ENCODE measurements around the gene C1orf232. TPM values are rescaled to one million over a fixed set of nuclear protein-coding genes. Genes with fewer than 3 reads are reported as not detected.

C1orf232 gene
- total RNA-seq, 2 experiments from 2014 or later, result not detected

GRCh38 chr1:26163684-26164035 lies 5.1 kb downstream of the C1orf232 start:
- no peak for DNase-seq
- CTCF ChIA-PET, result interaction anchor here (0.9 kb wide), 1 partner anchor 70 kb away, joined by 4 read pairs; the partner anchor contains the start of gene CEP85
- Mint-ChIP-seq H3K27ac (no peak overlapping the region), H3K4me1 (ENCODE audit: low read depth) (peaks cover 5% of the 10 kb centered on the region), H3K27me3 (peaks cover 25% of the 10 kb centered on the region), H3K36me3 (ENCODE audit: low read depth) (no peaks in the 10 kb centered on the region), H3K4me3 (peak overlapping the region; percentile 34), H3K9me3 (no peaks in the 10 kb centered on the region)
- peaks cover 26% of the 10 kb centered on the region for H3K4me1 ChIP-seq (ENCODE audit: insufficient read depth, low read length)
- ATAC-seq (ENCODE audit: poor library complexity), result no peak
- no peaks in the 10 kb centered on the region for H3K9me3 ChIP-seq (ENCODE audit: control insufficient read depth in 1 of 2, insufficient read depth in 1 of 2, low read length in 2 of 2)
- peak overlapping the region; percentile 43 for H3K4me3 ChIP-seq (ENCODE audit: low read length)
- H3K27ac ChIP-seq (ENCODE audit: low read depth in 1 of 2, low read length in 2 of 2), result no peak overlapping the region
- TF ChIP-seq CTCF (IDR thresholded peaks at IDR 0.05), result no peak
- POLR2A ChIA-PET, result no interaction called here
- no peaks in the 10 kb centered on the region for H3K36me3 ChIP-seq (ENCODE audit: insufficient read depth, low read length)
- intact Hi-C loops (cut with DNase I, micrococcal nuclease), result loop anchor here in 1 of 2 experiments (1.0 to 10.0 kb wide), 4 partner anchors 58 to 231 kb away; no protein-coding TSS in a partner anchor
- peaks cover 23 to 34% of the 10 kb centered on the region in 2 experiments for H3K27me3 ChIP-seq (ENCODE audit: control insufficient read depth in 1 of 2, insufficient read depth in 2 of 2, low read length in 2 of 2)

GRCh38 chr1:26162220-26162709 lies 6.5 kb downstream of the C1orf232 start:
- Histone ChIP-seq H3K27me3 (ENCODE audit: control insufficient read depth in 1 of 2, insufficient read depth in 2 of 2, low read length in 2 of 2) (peaks cover 26 to 44% of the 10 kb centered on the region in 2 experiments), H3K4me3 (ENCODE audit: low read length) (no peak overlapping the region), H3K9me3 (ENCODE audit: control insufficient read depth in 1 of 2, insufficient read depth in 1 of 2, low read length in 2 of 2) (no peaks in the 10 kb centered on the region), H3K27ac (ENCODE audit: low read depth in 1 of 2, low read length in 2 of 2) (no peak overlapping the region), H3K36me3 (ENCODE audit: insufficient read depth, low read length) (no peaks in the 10 kb centered on the region), H3K4me1 (ENCODE audit: insufficient read depth, low read length) (peaks cover 26% of the 10 kb centered on the region)
- ATAC-seq (ENCODE audit: poor library complexity) (no peak), DNase-seq (peak in 1 of 14 experiments; percentile 34)
- H3K9me3 Mint-ChIP-seq, result no peaks in the 10 kb centered on the region
- POLR2A ChIA-PET, result interaction anchor here (1.3 kb wide), 1 partner anchor 72 kb away, joined by 5 read pairs; the partner anchor contains the start of gene CEP85
- peak overlapping the region; percentile 58 for H3K4me3 Mint-ChIP-seq
- peaks cover 5% of the 10 kb centered on the region for H3K4me1 Mint-ChIP-seq (ENCODE audit: low read depth)
- no peaks in the 10 kb centered on the region for H3K36me3 Mint-ChIP-seq (ENCODE audit: low read depth)
- H3K27ac Mint-ChIP-seq, result no peak overlapping the region
- intact Hi-C loops (cut with DNase I, micrococcal nuclease), result loop anchor here (1.0 to 10.0 kb wide), 3 partner anchors 57 to 233 kb away; no protein-coding TSS in a partner anchor
- peaks cover 37% of the 10 kb centered on the region for H3K27me3 Mint-ChIP-seq
- no peak for TF ChIP-seq CTCF (IDR thresholded peaks at IDR 0.05)
- CTCF ChIA-PET, result no interaction called here

GRCh38 chr1:26161415-26162219 lies 7.1 kb downstream of the C1orf232 start:
- POLR2A ChIA-PET, result interaction anchor here (1.3 kb wide), 1 partner anchor 72 kb away, joined by 5 read pairs; the partner anchor contains the start of gene CEP85
- CTCF ChIA-PET, result no interaction called here
- TF ChIP-seq CTCF (IDR thresholded peaks at IDR 0.05), result no peak
- no peaks in the 10 kb centered on the region for H3K36me3 ChIP-seq (ENCODE audit: insufficient read depth, low read length)
- peaks cover 5% of the 10 kb centered on the region for H3K4me1 Mint-ChIP-seq (ENCODE audit: low read depth)
- no peaks in the 10 kb centered on the region for H3K36me3 Mint-ChIP-seq (ENCODE audit: low read depth)
- peak overlapping the region; percentile 12 for H3K4me3 ChIP-seq (ENCODE audit: low read length)
- peaks cover 39% of the 10 kb centered on the region for H3K27me3 Mint-ChIP-seq
- ATAC-seq (ENCODE audit: poor library complexity), result peak; percentile 63
- H3K27ac Mint-ChIP-seq, result no peak overlapping the region
- peak overlapping the region; percentile 58 for H3K4me3 Mint-ChIP-seq
- peak in 10 of 14 experiments; percentile 16 to 65 (median 32) for DNase-seq
- peaks cover 26 to 44% of the 10 kb centered on the region in 2 experiments for H3K27me3 ChIP-seq (ENCODE audit: control insufficient read depth in 1 of 2, insufficient read depth in 2 of 2, low read length in 2 of 2)
- no peaks in the 10 kb centered on the region for H3K9me3 Mint-ChIP-seq
- no peaks in the 10 kb centered on the region for H3K9me3 ChIP-seq (ENCODE audit: control insufficient read depth in 1 of 2, insufficient read depth in 1 of 2, low read length in 2 of 2)
- H3K4me1 ChIP-seq (ENCODE audit: insufficient read depth, low read length), result peaks cover 29% of the 10 kb centered on the region
- intact Hi-C loops (cut with DNase I, micrococcal nuclease), result loop anchor here (1.0 to 10.0 kb wide), 3 partner anchors 56 to 233 kb away; no protein-coding TSS in a partner anchor
- no peak overlapping the region for H3K27ac ChIP-seq (ENCODE audit: low read depth in 1 of 2, low read length in 2 of 2)
